Panc1 (cell line): ENCODE measurements around the gene SLC4A8. TPM values are rescaled to one million over a fixed set of nuclear protein-coding genes. Genes with fewer than 3 reads are reported as not detected.

ENCODE experiments used
- ATAC-seq: fragments of 200-7000 bp; cut with Tn5 transposase; 2 replicates; pipeline ENCODE4 v1.9.1; 2020; ENCODE audit warnings: mild to moderate bottlenecking, moderate library complexity
- BruUV-seq: library from RNA; stranded (reverse); fragments of 400-500 nt; replicated peaks from 2 replicates; lab custom pipeline; 2021; lab: Mats Ljungman, UMichigan
- CTCF ChIA-PET: fragments of 300-600 bp; sonication (Branson Sonifier 250); formaldehyde crosslinking; loops from one replicate; lab custom pipeline; 2022; ENCODE audit warnings: antibody characterized with exemption; lab: Charles Lee
- POLR2A ChIA-PET: fragments of 300-600 bp; sonication (Branson Sonifier 250); formaldehyde crosslinking; loops from one replicate; lab custom pipeline; 2022; ENCODE audit warnings: antibody characterized with exemption; lab: Charles Lee
- DNase-seq: peaks from one replicate; pipeline ENCODE4 v3.0.0-alpha.2; 2010; ENCODE audit warnings: low read depth, low spot score
- H3K27ac ChIP-seq: 2 replicates; pipeline ENCODE4 v1.5.1; 2011; ENCODE audit warnings: mild to moderate bottlenecking, low read length, inconsistent platforms
- H3K27me3 ChIP-seq: fragments of 200-500 bp; sonication (Bioruptor generic); 2 replicates; pipeline ENCODE4 v1.6.0; 2014; ENCODE audit warnings: low read length, inconsistent platforms; ENCODE audit not compliant: control insufficient read depth, insufficient read depth
- H3K36me3 ChIP-seq: fragments of 200-500 bp; sonication (Bioruptor generic); 2 replicates; pipeline ENCODE4 v1.5.1; 2014; ENCODE audit warnings: inconsistent platforms, mild to moderate bottlenecking, low read length, moderate library complexity; ENCODE audit not compliant: control insufficient read depth, insufficient read depth
- H3K4me1 ChIP-seq: 2 replicates; pipeline ENCODE4 v1.5.1; 2011; ENCODE audit warnings: inconsistent platforms, mild to moderate bottlenecking, low read length, moderate library complexity; ENCODE audit not compliant: control insufficient read depth, insufficient read depth
- H3K4me3 ChIP-seq, 2 experiments: 2 replicates each; pipeline ENCODE4 v1.5.1; 2011 to 2012; ENCODE audit warnings: low read depth in 2 of 2, low read length in 2 of 2, mild to moderate bottlenecking in 2 of 2, inconsistent platforms in 1 of 2, moderate library complexity in 1 of 2
- H3K9me3 ChIP-seq: fragments of 200-500 bp; sonication (Bioruptor generic); 2 replicates; pipeline ENCODE4 v1.5.1; 2014; ENCODE audit warnings: low read depth, mild to moderate bottlenecking, inconsistent platforms, low read length, moderate library complexity; ENCODE audit not compliant: control insufficient read depth, insufficient read depth
- POLR2AphosphoS5 ChIP-seq: IDR thresholded peaks from 2 replicates; pipeline ENCODE4 v1.6.1; 2012; ENCODE audit warnings: mild to moderate bottlenecking, low read depth, low read length, moderate library complexity
- REST ChIP-seq, 2 experiments: IDR thresholded peaks; 2 replicates each; pipeline ENCODE4 v1.6.1; 2011 to 2012; ENCODE audit warnings: low read depth in 2 of 2, control low read depth in 1 of 2, low read length in 1 of 2, mild to moderate bottlenecking in 1 of 2, moderate library complexity in 1 of 2; ENCODE audit not compliant: insufficient read depth in 1 of 2
- SIN3A ChIP-seq: IDR thresholded peaks from 2 replicates; pipeline ENCODE4 v1.6.1; 2012; ENCODE audit warnings: low read depth, mild to moderate bottlenecking, low read length, moderate library complexity, borderline replicate concordance; ENCODE audit not compliant: insufficient read depth
- TCF7L2 ChIP-seq: IDR thresholded peaks from 2 replicates; pipeline ENCODE4 v1.6.1; 2011; ENCODE audit warnings: mild to moderate bottlenecking, low read depth, low read length, inconsistent platforms
- in situ Hi-C: cut with HindIII; loops from 2 replicates; pipeline ENCODE4 v1.10.0; 2016; ENCODE audit warnings: low sequenced_read_pairs, low pct_unique_long_range_greater_than_20kb
- intact Hi-C: fragments of 100-400 bp; cut with micrococcal nuclease; formaldehyde crosslinking; loops from one replicate; pipeline ENCODE4 v1.10.0; 2022; ENCODE audit not compliant: unreplicated experiment
- total RNA-seq: library from RNA; stranded (reverse); gene quantifications from one replicate; pipeline ENCODE4 v1.2.1, GENCODE V29; 2021; ENCODE audit not compliant: unreplicated experiment
- TF ChIP-seq, protein P1 (sequence below): fragments of 450-650 bp; IDR thresholded peaks from 2 replicates; pipeline ENCODE4 v1.5.1; 2017; ENCODE audit warnings: mild to moderate bottlenecking

Gene SLC4A8
- total RNA-seq, 1 experiment from 2014 or later: 18.8 TPM

DNA sequence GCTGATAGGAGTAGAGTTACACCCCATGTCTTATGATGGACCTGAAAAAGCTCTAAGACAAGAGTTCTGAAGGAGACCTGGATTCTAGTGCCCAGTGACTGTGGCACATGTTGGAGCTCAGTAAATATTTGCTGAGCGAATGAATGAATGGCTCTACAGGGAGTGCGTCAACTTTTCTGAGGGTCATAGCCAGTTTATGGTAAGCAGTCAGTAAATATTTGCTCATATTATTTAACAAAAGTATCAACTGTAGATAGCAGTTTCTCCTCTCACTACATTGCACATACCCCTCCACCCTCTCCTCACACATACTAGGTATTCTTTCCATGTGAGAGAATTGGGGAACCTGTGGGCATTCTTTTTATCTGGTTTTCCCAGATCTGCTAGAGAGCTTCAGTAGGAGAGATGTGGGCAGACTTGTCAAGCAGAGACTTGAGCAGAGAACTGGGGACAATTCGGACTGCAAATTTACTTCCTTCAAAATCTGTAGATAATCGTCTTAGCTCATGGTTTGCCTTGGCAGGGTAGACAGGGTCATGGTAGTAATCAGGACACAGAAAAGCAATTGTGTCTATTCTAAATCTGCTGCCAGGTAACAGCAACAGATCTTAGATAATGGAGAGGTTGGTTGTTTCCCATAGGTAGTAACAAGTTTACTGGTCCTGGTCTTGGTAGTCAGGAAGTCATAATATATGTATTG is 5.7 kb downstream of the SLC4A8 start:
- Histone ChIP-seq H3K9me3 (no peaks in the 10 kb centered on the region), H3K27ac (no peak overlapping the region), H3K36me3 (no peaks in the 10 kb centered on the region), H3K4me1 (peaks cover 6% of the 10 kb centered on the region; the same call in 1 of the 2 replicates), H3K27me3 (no peaks in the 10 kb centered on the region), H3K4me3 (no peak overlapping the region)
- ATAC-seq (no peak), DNase-seq (no peak)
- TF ChIP-seq, protein P1, sequence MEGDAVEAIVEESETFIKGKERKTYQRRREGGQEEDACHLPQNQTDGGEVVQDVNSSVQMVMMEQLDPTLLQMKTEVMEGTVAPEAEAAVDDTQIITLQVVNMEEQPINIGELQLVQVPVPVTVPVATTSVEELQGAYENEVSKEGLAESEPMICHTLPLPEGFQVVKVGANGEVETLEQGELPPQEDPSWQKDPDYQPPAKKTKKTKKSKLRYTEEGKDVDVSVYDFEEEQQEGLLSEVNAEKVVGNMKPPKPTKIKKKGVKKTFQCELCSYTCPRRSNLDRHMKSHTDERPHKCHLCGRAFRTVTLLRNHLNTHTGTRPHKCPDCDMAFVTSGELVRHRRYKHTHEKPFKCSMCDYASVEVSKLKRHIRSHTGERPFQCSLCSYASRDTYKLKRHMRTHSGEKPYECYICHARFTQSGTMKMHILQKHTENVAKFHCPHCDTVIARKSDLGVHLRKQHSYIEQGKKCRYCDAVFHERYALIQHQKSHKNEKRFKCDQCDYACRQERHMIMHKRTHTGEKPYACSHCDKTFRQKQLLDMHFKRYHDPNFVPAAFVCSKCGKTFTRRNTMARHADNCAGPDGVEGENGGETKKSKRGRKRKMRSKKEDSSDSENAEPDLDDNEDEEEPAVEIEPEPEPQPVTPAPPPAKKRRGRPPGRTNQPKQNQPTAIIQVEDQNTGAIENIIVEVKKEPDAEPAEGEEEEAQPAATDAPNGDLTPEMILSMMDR: no peak
- no peak for TF ChIP-seq SIN3A
- TF ChIP-seq POLR2AphosphoS5: no peak
- no peak for TF ChIP-seq REST (IDR thresholded peaks at IDR 0.05; ENCODE audit: insufficient read depth in 1 of 2, low read depth in 2 of 2, low read length in 1 of 2)
- TF ChIP-seq TCF7L2: no peak
- in situ Hi-C loops (no loop called here), intact Hi-C loops (no loop called here)
- ChIA-PET CTCF (no interaction called here), POLR2A (interaction anchor here (0.7 kb wide), 2 partner anchors 31 to 68 kb away, joined by 3 read pairs; no protein-coding TSS in a partner anchor)
- no TSS peak for BruUV-seq

DNA sequence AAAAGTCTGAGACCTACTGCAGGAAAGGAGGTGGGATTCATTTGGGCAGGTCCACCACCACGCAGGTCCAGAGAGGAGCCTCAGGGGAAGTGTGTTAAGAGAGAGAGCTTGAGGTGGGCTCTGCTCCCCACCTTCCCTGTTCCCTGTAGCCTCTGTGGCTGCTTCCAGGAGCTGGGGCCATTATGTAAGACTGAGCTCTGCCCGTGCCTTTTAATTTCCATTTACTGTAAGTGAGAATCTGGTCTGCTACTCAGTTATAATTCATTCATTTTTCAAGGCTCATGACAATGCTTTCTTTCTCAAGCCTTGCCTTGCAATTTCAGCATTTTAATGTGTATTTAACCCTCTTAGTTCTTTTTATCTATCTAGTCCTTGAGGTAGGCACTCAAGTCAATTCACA is 8.3 kb downstream of the SLC4A8 start:
- in situ Hi-C loops (no loop called here), intact Hi-C loops (no loop called here)
- Histone ChIP-seq H3K27me3 (no peaks in the 10 kb centered on the region), H3K4me1 (no peaks in the 10 kb centered on the region), H3K9me3 (no peaks in the 10 kb centered on the region), H3K27ac (no peak overlapping the region), H3K36me3 (no peaks in the 10 kb centered on the region), H3K4me3 (no peak overlapping the region)
- ChIA-PET CTCF (no interaction called here), POLR2A (no interaction called here)
- DNase-seq (no peak), ATAC-seq (no peak)
- TF ChIP-seq TCF7L2: no peak
- no peak for TF ChIP-seq SIN3A
- no peak for TF ChIP-seq REST (IDR thresholded peaks at IDR 0.05; ENCODE audit: insufficient read depth in 1 of 2, low read depth in 2 of 2, low read length in 1 of 2)
- no TSS peak for BruUV-seq
